ENCODE data around the gene QSOX2. TPM values are rescaled to one million over a fixed set of nuclear protein-coding genes. Genes with fewer than 3 reads are reported as not detected.

QSOX2 gene
- total and polyA plus RNA-seq, 10 donors: 12.3 to 20.3 (median 16.9) TPM

GRCh38 chr9:136186386-136186785 lies 59.2 kb downstream of the QSOX2 start:
- peaks cover 0 to under 1% (median 0%) of the 10 kb centered on the region in 6 donors for H3K4me1 ChIP-seq
- no peak overlapping the region for H3K4me3 ChIP-seq
- no peak for TF ChIP-seq CTCF (IDR thresholded peaks at IDR 0.05 in 8 of 11, conservative IDR thresholded peaks at IDR 0.05 in 3 of 11)
- no peak for TF ChIP-seq POLR2A (IDR thresholded peaks at IDR 0.05)
- no peak for TF ChIP-seq POLR2AphosphoS5 (IDR thresholded peaks at IDR 0.05)
- WGBS, 5 donors: 67 to 79% (median 71%) methylated on average over 14 of the region's 14 CpGs
- no peaks in the 10 kb centered on the region for H3K36me3 ChIP-seq
- peaks cover 0 to 82% (median 57%) of the 10 kb centered on the region in 7 donors for H3K27me3 ChIP-seq (replicated peaks in 1 of 7)
- no peak overlapping the region for H3K27ac ChIP-seq
- intact Hi-C loops (cut with DNase I; ENCODE audit: low total_unique reads): no loop called here
- no peak for DNase-seq
- no peaks in the 10 kb centered on the region for H3K9me3 ChIP-seq

GRCh38 chr9:136185596-136186366 lies 59.8 kb downstream of the QSOX2 start:
- DNase-seq: no peak
- Histone ChIP-seq H3K36me3 (no peaks in the 10 kb centered on the region), H3K4me3 (no peak overlapping the region), H3K27ac (no peak overlapping the region), H3K27me3 (replicated peaks in 1 of 7) (peaks cover 0 to 76% (median 51%) of the 10 kb centered on the region in 7 donors), H3K9me3 (no peaks in the 10 kb centered on the region), H3K4me1 (no peaks in the 10 kb centered on the region)
- intact Hi-C loops (cut with DNase I; ENCODE audit: low total_unique reads): no loop called here
- no peak for TF ChIP-seq POLR2A (IDR thresholded peaks at IDR 0.05)
- TF ChIP-seq POLR2AphosphoS5 (IDR thresholded peaks at IDR 0.05): no peak
- no peak for TF ChIP-seq CTCF (IDR thresholded peaks at IDR 0.05 in 8 of 11, conservative IDR thresholded peaks at IDR 0.05 in 3 of 11)
- 57 to 78% (median 64%) methylated on average over 17 to 32 of the region's 32 CpGs for WGBS, 5 donors

- H3K9me3 ChIP-seq: no peaks in the 10 kb centered on the region
- intact Hi-C loops (cut with DNase I; ENCODE audit: low total_unique reads): no loop called here
- DNase-seq: no peak
Observed at GRCh38 chr9:136185066-136185465, 60.5 kb downstream of the QSOX2 start.

More at GRCh38 chr9:136185066-136185465, 60.5 kb downstream of the QSOX2 start:
- no peak overlapping the region for H3K27ac ChIP-seq
- peaks cover 0 to 74% (median 44%) of the 10 kb centered on the region in 7 donors for H3K27me3 ChIP-seq (replicated peaks in 1 of 7)
- no peak overlapping the region for H3K4me3 ChIP-seq
- no peaks in the 10 kb centered on the region for H3K36me3 ChIP-seq
- 29 to 56% (median 53%) methylated on average over 10 to 19 of the region's 19 CpGs for whole genome bisulfite sequencing, 5 donors
- TF ChIP-seq POLR2A (IDR thresholded peaks at IDR 0.05): no peak
- no peak for TF ChIP-seq CTCF (IDR thresholded peaks at IDR 0.05 in 8 of 11, conservative IDR thresholded peaks at IDR 0.05 in 3 of 11)
- no peaks in the 10 kb centered on the region for H3K4me1 ChIP-seq
